H9 (cell line): ENCODE measurements around the gene MAST1. TPM values are rescaled to one million over a fixed set of nuclear protein-coding genes. Genes with fewer than 3 reads are reported as not detected.

Source experiments
- DNase-seq: peaks from one replicate; pipeline ENCODE4 v3.0.0-alpha.2; 2017
- H2AFZ ChIP-seq: one replicate; pipeline ENCODE4 v1.6.1; 2013; ENCODE audit warnings: mild to moderate bottlenecking, low read length, control low read depth, moderate library complexity
- H2AK5ac ChIP-seq: 2 replicates; pipeline ENCODE4 v1.6.1; 2013; ENCODE audit warnings: low read length, control low read depth, mixed read lengths; ENCODE audit not compliant: insufficient read length
- H2BK120ac ChIP-seq: one replicate; pipeline ENCODE4 v1.6.1; 2013; ENCODE audit warnings: low read depth, mild to moderate bottlenecking, low read length, control low read depth, inconsistent platforms; ENCODE audit not compliant: poor library complexity, severe bottlenecking
- H2BK12ac ChIP-seq: 2 replicates; pipeline ENCODE4 v1.6.1; 2013; ENCODE audit warnings: low read length, control low read depth, mixed read lengths, low read depth; ENCODE audit not compliant: insufficient read length
- H2BK15ac ChIP-seq: 2 replicates; pipeline ENCODE4 v1.6.1; 2013; ENCODE audit warnings: low read depth, low read length, control low read depth
- H2BK20ac ChIP-seq: one replicate; pipeline ENCODE4 v1.6.1; 2013; ENCODE audit warnings: low read depth, mild to moderate bottlenecking, low read length, control low read depth, inconsistent platforms; ENCODE audit not compliant: poor library complexity, severe bottlenecking
- H2BK5ac ChIP-seq: 2 replicates; pipeline ENCODE4 v1.6.1; 2013; ENCODE audit warnings: low read length, control low read depth, mixed read lengths; ENCODE audit not compliant: insufficient read length
- H3K14ac ChIP-seq: 2 replicates; pipeline ENCODE4 v1.6.1; 2013; ENCODE audit warnings: low read length, control low read depth; ENCODE audit not compliant: insufficient read depth
- H3K18ac ChIP-seq: 2 replicates; pipeline ENCODE4 v1.6.1; 2013; ENCODE audit warnings: low read depth, mild to moderate bottlenecking, mixed read lengths, low read length, control low read depth; ENCODE audit not compliant: insufficient read length
- H3K23ac ChIP-seq: 2 replicates; pipeline ENCODE4 v1.6.1; 2013; ENCODE audit warnings: low read length, control low read depth, mixed read lengths, low read depth; ENCODE audit not compliant: insufficient read length
- H3K23me2 ChIP-seq: 2 replicates; pipeline ENCODE4 v1.6.1; 2013; ENCODE audit warnings: low read depth, mild to moderate bottlenecking, mixed read lengths, low read length, control low read depth; ENCODE audit not compliant: insufficient read length, poor library complexity, severe bottlenecking
- H3K27ac ChIP-seq: 2 replicates; pipeline ENCODE4 v1.5.1; 2013; ENCODE audit warnings: low read length, control low read depth, mixed read lengths, low read depth; ENCODE audit not compliant: insufficient read length
- H3K27me3 ChIP-seq: 2 replicates; pipeline ENCODE4 v1.6.1; 2013; ENCODE audit warnings: low read length, control low read depth, inconsistent platforms; ENCODE audit not compliant: insufficient read depth
- H3K4ac ChIP-seq: 2 replicates; pipeline ENCODE4 v1.6.1; 2013; ENCODE audit warnings: low read depth, mild to moderate bottlenecking, control low read depth, inconsistent platforms, low read length, moderate library complexity
- H3K4me1 ChIP-seq: 2 replicates; pipeline ENCODE4 v1.6.1; 2013; ENCODE audit warnings: low read length, control low read depth, inconsistent platforms; ENCODE audit not compliant: insufficient read depth
- H3K4me2 ChIP-seq: 2 replicates; pipeline ENCODE4 v1.6.1; 2013; ENCODE audit warnings: low read length, control low read depth, mixed read lengths; ENCODE audit not compliant: insufficient read length, insufficient read depth
- H3K56ac ChIP-seq: 2 replicates; pipeline ENCODE4 v1.6.1; 2013; ENCODE audit warnings: low read depth, mild to moderate bottlenecking, mixed read lengths, low read length, control low read depth; ENCODE audit not compliant: insufficient read length
- H3K79me1 ChIP-seq: 2 replicates; pipeline ENCODE4 v1.6.1; 2013; ENCODE audit warnings: low read depth, mild to moderate bottlenecking, moderate library complexity, low read length, control low read depth, inconsistent platforms; ENCODE audit not compliant: insufficient read depth, poor library complexity, severe bottlenecking
- H3K79me2 ChIP-seq: 2 replicates; pipeline ENCODE4 v1.6.1; 2013; ENCODE audit warnings: low read length, control low read depth, inconsistent platforms; ENCODE audit not compliant: insufficient read depth
- H3K9ac ChIP-seq: 2 replicates; pipeline ENCODE4 v1.6.1; 2013; ENCODE audit warnings: low read length, control low read depth, mixed read lengths; ENCODE audit not compliant: insufficient read length; ENCODE audit errors: extremely low read depth
- H3K9me3 ChIP-seq: one replicate; pipeline ENCODE4 v1.6.1; 2013; ENCODE audit warnings: low read depth, low read length, inconsistent platforms; ENCODE audit not compliant: control insufficient read depth
- H3T11ph ChIP-seq: one replicate; pipeline ENCODE4 v1.6.1; 2013; ENCODE audit warnings: mild to moderate bottlenecking, low read length, control low read depth, inconsistent platforms
- H4K20me1 ChIP-seq: one replicate; pipeline ENCODE4 v1.6.1; 2013; ENCODE audit not compliant: control insufficient read depth, insufficient read length, insufficient read depth
- H4K5ac ChIP-seq: 2 replicates; pipeline ENCODE4 v1.6.1; 2013; ENCODE audit warnings: low read depth, mild to moderate bottlenecking, mixed read lengths, low read length, control low read depth; ENCODE audit not compliant: insufficient read length
- H4K8ac ChIP-seq: replicated peaks from 2 replicates; pipeline ENCODE4 v1.6.1; 2013; ENCODE audit warnings: low read length, control low read depth, mixed read lengths, low read depth; ENCODE audit not compliant: insufficient read length
- H4K91ac ChIP-seq: 2 replicates; pipeline ENCODE4 v1.6.1; 2013; ENCODE audit warnings: low read depth, mild to moderate bottlenecking, moderate library complexity, mixed read lengths, low read length, control low read depth; ENCODE audit not compliant: insufficient read length
- H3K27ac Mint-ChIP-seq, 3 experiments: 2 replicates in 2 of 3; 3 replicates in 1 of 3; pipeline ENCODE4 v1.8.0; 2020 to 2021; ENCODE audit warnings: mixed read lengths in 3 of 3, mild to moderate bottlenecking in 1 of 3, moderate library complexity in 1 of 3
- H3K27me3 Mint-ChIP-seq: 2 replicates; pipeline ENCODE4 v1.8.0; 2021; ENCODE audit warnings: low read depth, mild to moderate bottlenecking, moderate library complexity, mixed read lengths
- H3K36me3 Mint-ChIP-seq, 3 experiments: 2 replicates in 2 of 3; 3 replicates in 1 of 3; pipeline ENCODE4 v1.8.0; 2020 to 2021; ENCODE audit warnings: low read depth in 3 of 3, mixed read lengths in 3 of 3; ENCODE audit not compliant: insufficient read depth in 1 of 3
- H3K4me1 Mint-ChIP-seq, 2 experiments: 2 replicates each; pipeline ENCODE4 v1.8.0; 2020; ENCODE audit warnings: mixed read lengths in 2 of 2
- H3K4me3 Mint-ChIP-seq, 2 experiments: 2 replicates in 1 of 2; 3 replicates in 1 of 2; pipeline ENCODE4 v1.8.0; 2020 to 2021; ENCODE audit warnings: mild to moderate bottlenecking in 2 of 2, mixed read lengths in 2 of 2, moderate library complexity in 1 of 2
- H3K9me3 Mint-ChIP-seq, 2 experiments: 2 replicates in 1 of 2; 3 replicates in 1 of 2; pipeline ENCODE4 v1.8.0; 2020; ENCODE audit warnings: mild to moderate bottlenecking in 2 of 2, mixed read lengths in 2 of 2, moderate library complexity in 1 of 2
- WGBS: extraction: QIAGEN DNeasy Blood & Tissue Kit; methylation state at CpG from one replicate; pipeline ENCODE4 v1.1.7; 2013; ENCODE audit warnings: missing lambda C conversion rate, low lambda C conversion rate, mixed read lengths; ENCODE audit not compliant: insufficient read length; ENCODE audit errors: extremely low coverage; 5-methylcytosine and 5-hydroxymethylcytosine counted together
- microRNA-seq: library from miRNA; unstranded; fragments of <30 nt; microRNA quantifications from one replicate; pipeline ENCODE4, GENCODE V29; 2020; ENCODE audit warnings: borderline microRNAs expressed
- total RNA-seq: library from RNA; stranded (reverse); gene quantifications from 2 replicates; pipeline ENCODE4 v1.2.1, GENCODE V29; 2021
- TF ChIP-seq, protein P1 (sequence below): fragments of 200-600 bp; sonication (generic); conservative IDR thresholded peaks from 3 replicates; pipeline ENCODE4 v1.8.0; 2021; ENCODE audit warnings: antibody characterized with exemption, mild to moderate bottlenecking

MAST1 gene
- total RNA-seq, 1 experiment from 2014 or later: 15.1 TPM

DNA sequence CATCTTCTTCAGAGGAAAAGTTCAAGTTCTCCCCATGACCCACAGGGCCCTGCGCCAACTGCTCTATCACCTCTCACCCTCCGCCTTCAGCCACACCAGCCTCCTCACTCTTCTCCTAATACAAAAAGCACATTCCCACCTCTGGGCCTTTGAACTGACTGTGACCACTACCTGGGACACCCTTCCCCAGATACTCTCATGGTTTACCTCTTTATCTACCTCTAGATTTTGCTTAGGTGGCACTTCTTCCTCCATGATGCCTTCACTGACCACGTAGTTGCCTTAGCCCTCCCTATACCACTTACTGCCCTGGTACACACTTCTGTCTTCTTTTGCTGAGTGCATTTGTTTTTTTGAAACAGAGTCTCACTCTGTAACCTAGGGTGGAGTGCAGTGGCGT lies 84.6 kb downstream of the MAST1 start:
- H3K4ac ChIP-seq: no peak overlapping the region
- no peak overlapping the region for H3K56ac ChIP-seq
- H3K9ac ChIP-seq: no peak overlapping the region
- H3K27me3 ChIP-seq: peaks cover 5% of the 10 kb centered on the region; the same call in 1 of the 2 replicates
- WGBS: no CpG with 5 or more reads among the region's 4 CpGs
- no peaks in the 10 kb centered on the region for H3K79me2 ChIP-seq
- no peak overlapping the region for H4K91ac ChIP-seq
- no peak overlapping the region for H2BK12ac ChIP-seq
- H3K23me2 ChIP-seq: no peaks in the 10 kb centered on the region
- H4K8ac ChIP-seq: no peak overlapping the region
- no peak overlapping the region for H3T11ph ChIP-seq
- H2AK5ac ChIP-seq: no peak overlapping the region
- no peaks in the 10 kb centered on the region for H3K79me1 ChIP-seq
- H3K4me1 ChIP-seq: no peaks in the 10 kb centered on the region
- no peak overlapping the region for H3K23ac ChIP-seq
- no peak overlapping the region for H3K27ac Mint-ChIP-seq
- no peak overlapping the region for H3K27ac ChIP-seq
- no peak overlapping the region for H2BK5ac ChIP-seq
- H4K20me1 ChIP-seq: peaks cover 5% of the 10 kb centered on the region
- H2AFZ ChIP-seq: no peak overlapping the region
- peaks cover 44 to 55% (median 49%) of the 10 kb centered on the region in 3 experiments; a peak in 6 of 7 replicates for H3K36me3 Mint-ChIP-seq
- H3K4me3 Mint-ChIP-seq: peak overlapping the region in 1 of 2 experiments; percentile 5; a peak in 1 of 5 replicates
- no peak overlapping the region for H3K18ac ChIP-seq
- H2BK15ac ChIP-seq: no peak overlapping the region
- no peak overlapping the region for H2BK120ac ChIP-seq
- H3K4me2 ChIP-seq: no peak overlapping the region
- no peaks in the 10 kb centered on the region for H3K9me3 ChIP-seq
- TF ChIP-seq, protein P1, sequence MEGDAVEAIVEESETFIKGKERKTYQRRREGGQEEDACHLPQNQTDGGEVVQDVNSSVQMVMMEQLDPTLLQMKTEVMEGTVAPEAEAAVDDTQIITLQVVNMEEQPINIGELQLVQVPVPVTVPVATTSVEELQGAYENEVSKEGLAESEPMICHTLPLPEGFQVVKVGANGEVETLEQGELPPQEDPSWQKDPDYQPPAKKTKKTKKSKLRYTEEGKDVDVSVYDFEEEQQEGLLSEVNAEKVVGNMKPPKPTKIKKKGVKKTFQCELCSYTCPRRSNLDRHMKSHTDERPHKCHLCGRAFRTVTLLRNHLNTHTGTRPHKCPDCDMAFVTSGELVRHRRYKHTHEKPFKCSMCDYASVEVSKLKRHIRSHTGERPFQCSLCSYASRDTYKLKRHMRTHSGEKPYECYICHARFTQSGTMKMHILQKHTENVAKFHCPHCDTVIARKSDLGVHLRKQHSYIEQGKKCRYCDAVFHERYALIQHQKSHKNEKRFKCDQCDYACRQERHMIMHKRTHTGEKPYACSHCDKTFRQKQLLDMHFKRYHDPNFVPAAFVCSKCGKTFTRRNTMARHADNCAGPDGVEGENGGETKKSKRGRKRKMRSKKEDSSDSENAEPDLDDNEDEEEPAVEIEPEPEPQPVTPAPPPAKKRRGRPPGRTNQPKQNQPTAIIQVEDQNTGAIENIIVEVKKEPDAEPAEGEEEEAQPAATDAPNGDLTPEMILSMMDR: no peak
- H3K14ac ChIP-seq: no peak overlapping the region
- H2BK20ac ChIP-seq: no peak overlapping the region
- H3K27me3 Mint-ChIP-seq: peaks cover 15% of the 10 kb centered on the region
- 0 out of 4 replicates have a peak, but pooled peaks cover 0 to 6% of the 10 kb centered on the region in 2 experiments for H3K4me1 Mint-ChIP-seq
- H4K5ac ChIP-seq: no peak overlapping the region
- H3K9me3 Mint-ChIP-seq: peaks cover 7 to 8% of the 10 kb centered on the region in 2 experiments
- no peak for DNase-seq

Small RNAs within 50 kb of the gene (microRNA-seq; reads per million reads assigned to microRNA genes)
- gene MIR5695: not detected
- gene MIR6794: not detected

Other genes with a start within 250 kb of the MAST1 start
- 9.7 and 10.1 TPM in 2 replicates for gene ZNF490, start 227.7 kb upstream of the MAST1 start, total RNA-seq
- 20.2 and 22.8 TPM in 2 replicates for gene ZNF791, start 227.6 kb upstream of the MAST1 start, total RNA-seq
- 89.2 and 93.5 TPM in 2 replicates for gene MAN2B1, start 171.8 kb upstream of the MAST1 start, total RNA-seq
- gene WDR83, start 171.7 kb upstream of the MAST1 start, total RNA-seq: 19.2 and 21.0 TPM in 2 replicates
- 82.9 and 94.9 TPM in 2 replicates for gene DHPS, start 156.6 kb upstream of the MAST1 start, total RNA-seq
- not detected in 2 replicates for gene GNG14, start 150.5 kb upstream of the MAST1 start, total RNA-seq
- 10.8 and 11.7 TPM in 2 replicates for gene FBXW9, start 141.9 kb upstream of the MAST1 start, total RNA-seq
- gene TNPO2, start 114.6 kb upstream of the MAST1 start, total RNA-seq: 149 and 159 TPM in 2 replicates
- 154 and 161 TPM in 2 replicates for gene TRIR, start 103.8 kb upstream of the MAST1 start, total RNA-seq
- gene GET3, start 101.0 kb upstream of the MAST1 start, total RNA-seq: 81.3 and 81.6 TPM in 2 replicates
- gene BEST2, start 86.7 kb upstream of the MAST1 start, total RNA-seq: 1.6 and 2.0 TPM in 2 replicates
- gene HOOK2, start 63.0 kb upstream of the MAST1 start, total RNA-seq: 56.8 and 64.7 TPM in 2 replicates
- gene JUNB, start 47.0 kb upstream of the MAST1 start, total RNA-seq: 15.9 and 18.0 TPM in 2 replicates
- 468 and 485 TPM in 2 replicates for gene PRDX2, start 36.7 kb upstream of the MAST1 start, total RNA-seq
- gene THSD8, start 36.4 kb upstream of the MAST1 start, total RNA-seq: 45.8 and 48.1 TPM in 2 replicates
- 79.5 and 86.0 TPM in 2 replicates for gene RNASEH2A, start 31.9 kb upstream of the MAST1 start, total RNA-seq
- gene RTBDN, start 3.9 kb upstream of the MAST1 start, total RNA-seq: 5.6 and 6.4 TPM in 2 replicates
- 23.8 and 26.0 TPM in 2 replicates for gene DNASE2, start 42.9 kb downstream of the MAST1 start, total RNA-seq
- 0.37 and 0.53 TPM in 2 replicates for gene KLF1, start 48.7 kb downstream of the MAST1 start, total RNA-seq
- gene GCDH, start 52.6 kb downstream of the MAST1 start, total RNA-seq: 53.2 and 54.4 TPM in 2 replicates
- 1.4 and 1.9 TPM in 2 replicates for gene SYCE2, start 80.8 kb downstream of the MAST1 start, total RNA-seq
- 108 and 110 TPM in 2 replicates for gene FARSA, start 95.2 kb downstream of the MAST1 start, total RNA-seq
- 887 and 938 TPM in 2 replicates for gene CALR, start 100.1 kb downstream of the MAST1 start, total RNA-seq
- gene RAD23A, start 107.3 kb downstream of the MAST1 start, total RNA-seq: 62.2 and 67.0 TPM in 2 replicates
- gene GADD45GIP1, start 118.7 kb downstream of the MAST1 start, total RNA-seq: 44.5 and 45.6 TPM in 2 replicates
- gene DAND5, start 131.1 kb downstream of the MAST1 start, total RNA-seq: 0.11 and 0.13 TPM in 2 replicates
- gene NFIX, start 157.0 kb downstream of the MAST1 start, total RNA-seq: 0.20 and 0.31 TPM in 2 replicates